Cardiac muscle cell (in vitro differentiated cells and primary cell): ENCODE measurements around the gene ABCA4. TPM values are rescaled to one million over a fixed set of nuclear protein-coding genes. Genes with fewer than 3 reads are reported as not detected.

Source experiments
- polyA plus RNA-seq: library from polyadenylated mRNA; unstranded; fragments of >200 nt; fragmentation: Nextera tagmentation; extraction: Ambion mirVana; gene quantifications from 2 replicates; pipeline ENCODE4 v1.2.1, GENCODE V29; 2016
- total RNA-seq: library from RNA; depleted of rRNA; stranded (reverse); fragments of >200 nt; gene quantifications from 2 replicates; pipeline ENCODE4 v1.2.3, GENCODE V29; 2016

Gene ABCA4
- total and polyA plus RNA-seq, 2 experiments from 2014 or later, result 0.15 TPM; not detected in 1

Other genes starting within 250 kb of the ABCA4 start
- 10.4 and 13.9 TPM in 2 replicates for gene DNTTIP2, start 241.9 kb downstream of the ABCA4 start, total RNA-seq
- 38.5 and 64.0 TPM in 2 replicates for gene DNTTIP2, start 241.9 kb downstream of the ABCA4 start, polyA plus RNA-seq
- 1.0 and 1.5 TPM in 2 replicates for gene GCLM, start 211.7 kb downstream of the ABCA4 start, total RNA-seq
- 5.5 and 11.1 TPM in 2 replicates for gene GCLM, start 211.7 kb downstream of the ABCA4 start, polyA plus RNA-seq
- gene ARHGAP29, start 116.4 kb upstream of the ABCA4 start, total RNA-seq, result 5.6 and 7.4 TPM in 2 replicates
- 8.1 and 9.7 TPM in 2 replicates for gene ARHGAP29, start 116.4 kb upstream of the ABCA4 start, polyA plus RNA-seq